Chondrocyte (in vitro differentiated cells): ENCODE results near the gene PLEKHG4. TPM values are rescaled to one million over a fixed set of nuclear protein-coding genes. Genes with fewer than 3 reads are reported as not detected.

Source experiments
- DNase-seq: peaks from one replicate; pipeline ENCODE4 v3.0.0; 2021; ENCODE audit warnings: mixed read lengths, low spot score
- H3K27ac Mint-ChIP-seq: one replicate; pipeline ENCODE4 v1.8.0; 2021; ENCODE audit warnings: mild to moderate bottlenecking, moderate library complexity, mixed read lengths; ENCODE audit not compliant: unreplicated experiment
- H3K27me3 Mint-ChIP-seq: 2 replicates; pipeline ENCODE4 v1.8.0; 2021; ENCODE audit warnings: low read depth, mixed read lengths
- H3K36me3 Mint-ChIP-seq: 2 replicates; pipeline ENCODE4 v1.8.0; 2021; ENCODE audit warnings: low read depth, mixed read lengths
- H3K4me1 Mint-ChIP-seq: 2 replicates; pipeline ENCODE4 v1.8.0; 2021; ENCODE audit warnings: low read depth, mild to moderate bottlenecking, mixed read lengths
- H3K4me3 Mint-ChIP-seq: one replicate; pipeline ENCODE4 v1.8.0; 2021; ENCODE audit warnings: mild to moderate bottlenecking, moderate library complexity, mixed read lengths; ENCODE audit not compliant: unreplicated experiment
- H3K9me3 Mint-ChIP-seq: 2 replicates; pipeline ENCODE4 v1.8.0; 2021; ENCODE audit warnings: low read depth, mixed read lengths
- CTCF ChIP-seq: fragments of 200-600 bp; sonication (generic); IDR thresholded peaks from 2 replicates; pipeline ENCODE4 v1.5.0; 2021; ENCODE audit warnings: antibody characterized with exemption, mild to moderate bottlenecking, moderate library complexity
- total RNA-seq: library from RNA; stranded (reverse); gene quantifications from 3 replicates; pipeline ENCODE4 v1.2.1, GENCODE V29; 2021

The PLEKHG4 gene
- total RNA-seq, 1 donor from 2014 or later, result 22.4 TPM

DNA sequence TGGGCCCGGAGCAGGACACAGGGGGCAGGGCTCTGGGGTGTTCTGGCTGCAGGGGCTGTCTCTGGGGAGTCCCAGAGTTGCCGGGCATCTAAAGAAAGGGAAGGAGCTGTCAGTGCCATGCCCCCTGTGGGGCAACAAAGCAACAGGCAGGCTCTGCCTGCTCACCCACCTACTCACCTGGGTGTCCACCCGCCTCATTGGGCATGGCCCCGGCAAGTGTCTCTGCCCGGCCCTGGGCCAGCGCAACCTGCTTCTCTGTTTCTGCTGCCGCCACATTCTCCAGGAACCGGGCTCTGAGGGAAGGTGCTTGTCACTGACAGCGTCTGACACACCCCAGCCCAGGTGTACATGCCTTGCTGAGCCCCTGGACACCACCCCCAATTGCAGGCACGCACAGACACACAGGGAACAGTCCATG, 45.1 kb upstream of the PLEKHG4 start:
- Mint-ChIP-seq H3K36me3 (peaks cover 31% of the 10 kb centered on the region), H3K4me3 (no peak overlapping the region), H3K27me3 (no peaks in the 10 kb centered on the region), H3K9me3 (no peaks in the 10 kb centered on the region), H3K27ac (no peak overlapping the region), H3K4me1 (no peaks in the 10 kb centered on the region)
- no peak for DNase-seq
- no peak for TF ChIP-seq CTCF

GRCh38 chr16:67235816-67236562, 43.3 kb upstream of the PLEKHG4 start:
- no peak for TF ChIP-seq CTCF
- Mint-ChIP-seq H3K36me3 (peaks cover 21% of the 10 kb centered on the region), H3K4me3 (no peak overlapping the region), H3K4me1 (peaks cover 13% of the 10 kb centered on the region), H3K27me3 (no peaks in the 10 kb centered on the region), H3K9me3 (no peaks in the 10 kb centered on the region), H3K27ac (peak overlapping the region; percentile 59)
- DNase-seq, result no peak

- DNase-seq, result no peak
- TF ChIP-seq CTCF, result no peak
- Mint-ChIP-seq H3K36me3 (peaks cover 21% of the 10 kb centered on the region), H3K4me1 (peaks cover 21% of the 10 kb centered on the region), H3K27me3 (no peaks in the 10 kb centered on the region), H3K27ac (no peak overlapping the region), H3K4me3 (no peak overlapping the region), H3K9me3 (no peaks in the 10 kb centered on the region)
These were observed 42.6 kb upstream of the PLEKHG4 start for GRCh38 chr16:67236563-67237395.

DNA sequence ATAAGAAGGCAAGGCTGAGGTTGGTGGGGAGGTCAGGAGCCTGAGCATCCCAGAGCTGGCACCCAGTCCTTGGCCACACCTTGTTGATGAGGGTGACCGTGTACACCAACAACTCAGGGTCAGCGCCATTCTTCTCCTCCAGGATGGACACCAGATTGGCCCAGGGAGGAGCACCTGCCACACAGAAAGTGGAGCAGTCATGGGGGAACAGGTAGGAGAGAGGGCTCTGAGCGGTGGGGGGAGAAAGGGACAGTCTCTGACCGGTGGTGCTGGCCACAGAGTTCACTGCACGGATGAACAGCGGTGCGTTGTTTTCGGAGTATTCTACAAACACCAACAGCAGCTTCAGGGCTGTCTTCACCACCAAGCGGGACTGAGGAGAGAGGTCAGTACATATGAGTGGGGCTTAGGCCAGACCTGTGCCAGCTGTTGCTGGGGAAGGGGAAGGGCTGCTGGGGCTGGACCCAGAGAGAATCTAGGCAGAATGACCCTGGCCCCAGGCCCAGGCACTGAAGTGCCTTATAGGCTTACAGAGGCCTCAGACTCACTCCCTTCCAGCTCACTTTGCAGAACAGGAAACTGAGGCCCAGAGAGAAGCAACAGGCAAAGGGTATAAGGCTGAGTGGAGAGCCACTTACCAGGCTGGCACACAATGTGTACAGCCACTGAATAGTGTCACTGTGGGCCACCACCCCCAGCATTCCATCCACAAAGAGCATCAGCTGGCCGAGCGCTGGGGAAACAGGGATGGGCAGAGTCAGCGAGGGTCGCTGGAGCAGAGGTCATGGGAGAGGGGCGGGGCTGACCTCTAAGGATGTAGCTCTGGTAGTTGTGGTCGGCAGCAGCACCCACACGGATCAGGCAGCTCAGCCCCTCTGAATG, 41.7 kb upstream of the PLEKHG4 start:
- H3K4me1 Mint-ChIP-seq, result peaks cover 29% of the 10 kb centered on the region
- peak; percentile 84 for DNase-seq
- H3K27me3 Mint-ChIP-seq, result no peaks in the 10 kb centered on the region
- H3K36me3 Mint-ChIP-seq, result peaks cover 21% of the 10 kb centered on the region
- H3K9me3 Mint-ChIP-seq, result no peaks in the 10 kb centered on the region
- H3K4me3 Mint-ChIP-seq, result no peak overlapping the region
- H3K27ac Mint-ChIP-seq, result no peak overlapping the region
- TF ChIP-seq CTCF, result no peak

- no peaks in the 10 kb centered on the region for H3K27me3 Mint-ChIP-seq
- no peak for DNase-seq
- TF ChIP-seq CTCF, result no peak
- no peak overlapping the region for H3K4me3 Mint-ChIP-seq
- no peaks in the 10 kb centered on the region for H3K9me3 Mint-ChIP-seq
- no peak overlapping the region for H3K27ac Mint-ChIP-seq
- H3K4me1 Mint-ChIP-seq, result peaks cover 30% of the 10 kb centered on the region
- peaks cover 21% of the 10 kb centered on the region for H3K36me3 Mint-ChIP-seq
These were observed 41.1 kb upstream of the PLEKHG4 start for GRCh38 chr16:67238278-67238575.
